ENCODE results near the gene ZNF527.
"Not testable (repeated sequence)": the region's sequence is repeated elsewhere in the genome, so short reads cannot be mapped to it uniquely, and the experiment has no call there.

ZNF527 gene
- total RNA-seq, result 12.6 to 28.4 (median 15.9) reads per million in 9 experiments

DNA sequence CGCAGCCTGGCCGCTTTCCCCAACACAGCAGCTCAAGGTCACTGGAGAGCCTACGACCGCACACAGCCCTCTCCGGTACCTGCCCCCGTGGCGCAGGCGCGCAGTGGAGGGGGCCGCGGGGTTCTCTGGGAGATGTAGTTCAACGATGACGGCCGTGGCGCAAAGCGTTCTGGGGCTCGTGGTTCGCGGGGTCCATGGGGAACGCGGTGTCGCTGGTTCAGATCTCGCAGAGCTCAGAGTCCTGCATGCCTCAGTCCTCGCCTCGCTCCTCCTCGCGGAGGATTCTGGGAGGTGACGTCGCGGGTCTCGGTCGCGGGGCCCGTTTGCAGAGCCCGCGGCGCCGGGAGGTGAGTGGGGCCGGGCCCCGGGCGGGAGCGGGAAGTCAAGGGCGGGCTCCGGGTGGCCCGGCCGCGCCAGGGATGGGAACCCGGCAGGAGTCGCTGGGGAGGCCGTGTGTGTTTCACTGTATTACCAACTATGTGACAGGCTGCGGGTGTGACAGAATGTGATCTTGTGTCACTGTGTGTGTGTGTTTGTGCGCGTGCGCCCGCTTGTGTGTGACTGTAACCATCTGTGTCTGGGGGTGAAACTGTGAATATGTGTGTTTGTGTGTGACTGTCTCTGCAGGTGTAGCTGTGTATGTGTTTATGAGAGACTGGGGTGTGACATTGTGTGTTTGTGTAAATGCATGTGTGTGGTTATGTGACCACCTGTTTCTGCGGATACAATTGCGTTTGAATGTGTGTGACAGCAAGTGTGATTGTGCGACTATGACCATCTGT lies at the start of gene ZNF527:
Gene ZNF527, plus strand, starts transcription at position 220 of the 782 bp plus-strand sequence. CDS start 3,100 bp downstream, outside the sequence.
- DNase-seq (peak; percentile 96 to 98 (median 97)), ATAC-seq (replicated peaks) (peak; percentile 91)
- Mint-ChIP-seq H3K36me3 (ENCODE audit: insufficient read depth) (peaks cover 7% of the 10 kb centered on the region), H3K27me3 (no peaks in the 10 kb centered on the region), H3K27ac (peak within 1 kb of the TSS; percentile 96 to 97), H3K4me1 (ENCODE audit: low read depth in 2 of 2) (peaks cover 13 to 16% of the 10 kb centered on the region in 2 donors), H3K4me3 (peak within 1 kb of the TSS; percentile 97 to 99), H3K9me3 (no peaks in the 10 kb centered on the region)

DNA sequence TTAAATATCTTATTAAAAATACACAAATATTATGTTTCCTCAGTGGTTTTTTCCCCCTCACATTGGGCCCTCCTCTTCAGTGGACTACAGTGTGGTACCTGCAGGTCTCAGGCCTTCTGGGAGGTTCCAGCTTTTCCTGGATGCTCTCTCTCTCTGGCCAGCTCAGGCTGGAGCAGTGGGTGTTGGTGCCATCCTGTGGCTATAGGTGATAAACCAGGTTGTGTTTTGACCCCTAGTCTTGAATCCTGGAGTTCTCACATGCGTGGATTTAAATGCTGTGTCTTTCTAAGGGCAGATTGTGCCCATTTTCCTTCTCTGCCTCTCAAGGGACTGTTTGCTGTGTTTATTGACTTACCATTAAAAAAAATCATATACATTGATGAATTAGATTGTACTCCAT lies 41.2 kb upstream of the ZNF527 start:
- H3K27ac Mint-ChIP-seq, result no peak overlapping the region
- H3K27me3 Mint-ChIP-seq, result no peaks in the 10 kb centered on the region
- ATAC-seq (replicated peaks) (no peak), DNase-seq (no peak)
- no peaks in the 10 kb centered on the region for H3K9me3 Mint-ChIP-seq
- H3K36me3 Mint-ChIP-seq (ENCODE audit: insufficient read depth), result peaks cover 55% of the 10 kb centered on the region
- H3K4me3 Mint-ChIP-seq, result no peak overlapping the region
- H3K4me1 Mint-ChIP-seq (ENCODE audit: low read depth in 2 of 2), result peaks cover 10% of the 10 kb centered on the region in 2 donors

GRCh38 chr19:37332839-37333238 lies 38.1 kb upstream of the ZNF527 start:
- peak overlapping the region; percentile 9 to 75 for H3K27ac Mint-ChIP-seq
- peaks cover 26% of the 10 kb centered on the region for H3K36me3 Mint-ChIP-seq (ENCODE audit: insufficient read depth)
- no peaks in the 10 kb centered on the region for H3K9me3 Mint-ChIP-seq
- H3K4me3 Mint-ChIP-seq, result no peak overlapping the region
- ATAC-seq (replicated peaks) (no peak), DNase-seq (no peak)
- no peaks in the 10 kb centered on the region for H3K27me3 Mint-ChIP-seq
- H3K4me1 Mint-ChIP-seq (ENCODE audit: low read depth in 2 of 2), result peaks cover 19 to 23% of the 10 kb centered on the region in 2 donors

DNA sequence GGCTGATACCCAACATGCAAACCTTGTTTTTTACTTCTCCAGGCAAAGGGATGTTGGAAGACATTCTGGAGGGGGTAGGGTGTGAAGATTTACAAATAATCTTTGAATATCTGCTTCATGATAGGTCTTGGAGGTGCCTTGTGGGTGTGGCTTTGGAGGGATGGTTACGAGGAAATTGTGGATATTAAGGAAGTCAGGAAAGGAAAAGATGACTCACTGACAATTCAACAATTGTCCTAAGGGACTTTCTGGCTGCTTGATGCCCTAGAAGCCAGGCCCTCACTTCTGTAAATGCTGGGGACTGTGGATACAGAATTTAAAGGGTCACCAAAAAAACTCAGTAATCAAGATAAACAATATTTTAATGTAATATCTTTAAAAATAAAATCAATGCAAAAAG lies 37.4 kb upstream of the ZNF527 start:
- ATAC-seq (replicated peaks) (no peak), DNase-seq (no peak)
- peak overlapping the region; percentile 9 to 75 for H3K27ac Mint-ChIP-seq
- no peaks in the 10 kb centered on the region for H3K27me3 Mint-ChIP-seq
- H3K36me3 Mint-ChIP-seq (ENCODE audit: insufficient read depth), result peaks cover 24% of the 10 kb centered on the region
- no peak overlapping the region for H3K4me3 Mint-ChIP-seq
- peaks cover 21 to 23% of the 10 kb centered on the region in 2 donors for H3K4me1 Mint-ChIP-seq (ENCODE audit: low read depth in 2 of 2)
- no peaks in the 10 kb centered on the region for H3K9me3 Mint-ChIP-seq

GRCh38 chr19:37334179-37335071 lies 36.5 kb upstream of the ZNF527 start:
- Mint-ChIP-seq H3K27ac (peak overlapping the region; percentile 84 to 92), H3K27me3 (no peaks in the 10 kb centered on the region), H3K4me1 (ENCODE audit: low read depth in 2 of 2) (peaks cover 21 to 26% of the 10 kb centered on the region in 2 donors), H3K9me3 (no peaks in the 10 kb centered on the region), H3K36me3 (ENCODE audit: insufficient read depth) (peaks cover 22% of the 10 kb centered on the region), H3K4me3 (peak overlapping the region; percentile 78 to 89)
- ATAC-seq (replicated peaks), result peak; percentile 99
- DNase-seq, result peak; percentile 87 to 91 (median 90)

- no peak overlapping the region for H3K4me3 Mint-ChIP-seq
- H3K9me3 Mint-ChIP-seq, result no peaks in the 10 kb centered on the region
- ATAC-seq (replicated peaks) (no peak), DNase-seq (no peak)
- no peaks in the 10 kb centered on the region for H3K27me3 Mint-ChIP-seq
- H3K36me3 Mint-ChIP-seq (ENCODE audit: insufficient read depth), result peaks cover 10% of the 10 kb centered on the region
- peaks cover 4 to 8% of the 10 kb centered on the region in 2 donors for H3K4me1 Mint-ChIP-seq (ENCODE audit: low read depth in 2 of 2)
- H3K27ac Mint-ChIP-seq, result no peak overlapping the region
These were observed 28.1 kb upstream of the ZNF527 start for GRCh38 chr19:37342753-37343152.

DNA sequence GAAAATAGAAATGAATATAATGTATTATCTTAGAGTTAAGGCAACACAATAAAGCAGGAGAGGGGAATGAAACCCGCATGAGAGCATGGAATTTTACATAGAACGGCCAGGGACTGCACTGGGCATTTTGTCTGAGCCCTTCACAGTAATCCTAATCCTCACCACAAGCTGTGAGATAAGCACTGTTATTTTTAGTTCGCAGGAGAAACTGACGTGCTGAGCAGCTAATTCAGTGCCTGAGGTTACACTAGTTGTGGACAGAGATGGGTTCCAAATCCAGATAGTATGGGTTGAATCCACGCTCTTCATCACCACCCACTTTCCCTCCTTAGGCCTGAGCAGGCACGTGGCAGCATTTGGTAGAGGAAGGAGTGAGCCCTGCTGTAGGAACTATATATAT lies 24.8 kb upstream of the ZNF527 start:
- H3K36me3 Mint-ChIP-seq (ENCODE audit: insufficient read depth), result peaks cover 26% of the 10 kb centered on the region
- no peak overlapping the region for H3K4me3 Mint-ChIP-seq
- no peak for DNase-seq

GRCh38 chr19:37348060-37348459 lies 22.8 kb upstream of the ZNF527 start:
- Mint-ChIP-seq H3K4me1 (ENCODE audit: low read depth in 2 of 2) (peaks cover 0 to 2% of the 10 kb centered on the region in 2 donors), H3K4me3 (no peak overlapping the region), H3K27me3 (no peaks in the 10 kb centered on the region), H3K27ac (peak overlapping the region in 1 of 2 donors; percentile 31), H3K36me3 (ENCODE audit: insufficient read depth) (peaks cover 33% of the 10 kb centered on the region), H3K9me3 (no peaks in the 10 kb centered on the region)
- ATAC-seq (replicated peaks), result no peak
- no peak for DNase-seq

More for the DNA sequence above, 24.8 kb upstream of the ZNF527 start:
- ATAC-seq (replicated peaks), result no peak
- H3K9me3 Mint-ChIP-seq, result no peaks in the 10 kb centered on the region
- no peaks in the 10 kb centered on the region for H3K27me3 Mint-ChIP-seq
- peaks cover 0 to 2% of the 10 kb centered on the region in 2 donors for H3K4me1 Mint-ChIP-seq (ENCODE audit: low read depth in 2 of 2)
- peak overlapping the region in 1 of 2 donors; percentile 35 for H3K27ac Mint-ChIP-seq

- H3K27ac Mint-ChIP-seq, result peak overlapping the region in 1 of 2 donors; percentile 61
- H3K36me3 Mint-ChIP-seq (ENCODE audit: insufficient read depth), result peaks cover 50% of the 10 kb centered on the region
- ATAC-seq (replicated peaks) (no peak), DNase-seq (no peak)
- H3K4me3 Mint-ChIP-seq, result no peak overlapping the region
- H3K9me3 Mint-ChIP-seq, result no peaks in the 10 kb centered on the region
- no peaks in the 10 kb centered on the region for H3K27me3 Mint-ChIP-seq
- peaks cover 7 to 9% of the 10 kb centered on the region in 2 donors for H3K4me1 Mint-ChIP-seq (ENCODE audit: low read depth in 2 of 2)
These were observed 16.9 kb upstream of the ZNF527 start for GRCh38 chr19:37353968-37354367.

GRCh38 chr19:37355901-37356300 lies 15.0 kb upstream of the ZNF527 start:
- H3K9me3 Mint-ChIP-seq, result no peaks in the 10 kb centered on the region
- H3K4me3 Mint-ChIP-seq, result no peak overlapping the region
- H3K27ac Mint-ChIP-seq, result peak overlapping the region in 1 of 2 donors; percentile 21
- DNase-seq (no peak), ATAC-seq (replicated peaks) (no peak)
- peaks cover 7% of the 10 kb centered on the region in 2 donors for H3K4me1 Mint-ChIP-seq (ENCODE audit: low read depth in 2 of 2)
- H3K27me3 Mint-ChIP-seq, result no peaks in the 10 kb centered on the region
- H3K36me3 Mint-ChIP-seq (ENCODE audit: insufficient read depth), result peaks cover 41% of the 10 kb centered on the region

DNA sequence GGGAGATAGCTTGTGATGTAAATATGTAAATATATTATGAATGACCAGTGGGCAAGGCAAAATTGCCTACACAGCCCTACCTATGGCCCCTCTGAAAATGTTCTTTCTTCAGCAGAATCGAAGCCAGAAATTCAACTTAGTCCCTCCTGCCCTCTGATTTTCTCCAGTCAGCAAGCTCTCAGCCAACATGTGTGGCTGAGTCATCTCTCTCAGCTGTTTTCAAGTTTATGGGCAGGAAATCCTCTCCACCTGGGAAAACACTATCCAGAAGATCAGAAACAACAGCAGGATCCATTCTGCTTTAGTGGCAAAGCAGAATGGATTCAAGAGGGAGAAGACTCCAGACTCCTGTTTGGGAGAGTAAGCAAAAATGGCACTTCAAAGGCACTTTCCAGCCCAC lies 8.9 kb upstream of the ZNF527 start:
- peaks cover under 1% of the 10 kb centered on the region in 2 donors for H3K4me1 Mint-ChIP-seq (ENCODE audit: low read depth in 2 of 2)
- no peaks in the 10 kb centered on the region for H3K27me3 Mint-ChIP-seq
- H3K9me3 Mint-ChIP-seq, result peaks cover 7 to 17% of the 10 kb centered on the region in 2 donors
- DNase-seq (no peak), ATAC-seq (replicated peaks) (no peak)
- H3K27ac Mint-ChIP-seq, result no peak overlapping the region
- H3K36me3 Mint-ChIP-seq (ENCODE audit: insufficient read depth), result peaks cover 30% of the 10 kb centered on the region
- no peak overlapping the region for H3K4me3 Mint-ChIP-seq

DNA sequence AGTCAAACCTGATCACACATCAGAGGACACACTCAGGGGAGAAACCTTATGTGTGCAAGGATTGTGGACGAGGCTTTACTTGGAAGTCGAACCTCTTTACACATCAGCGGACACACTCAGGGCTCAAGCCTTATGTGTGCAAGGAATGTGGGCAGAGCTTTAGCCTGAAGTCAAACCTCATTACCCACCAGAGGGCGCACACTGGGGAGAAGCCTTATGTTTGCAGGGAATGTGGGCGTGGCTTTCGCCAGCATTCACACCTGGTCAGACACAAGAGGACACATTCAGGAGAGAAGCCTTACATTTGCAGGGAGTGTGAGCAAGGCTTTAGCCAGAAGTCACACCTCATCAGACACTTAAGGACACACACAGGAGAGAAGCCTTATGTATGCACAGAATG lies 8.2 kb upstream of the ZNF527 start:
- Mint-ChIP-seq H3K27me3 (no peaks in the 10 kb centered on the region), H3K36me3 (ENCODE audit: insufficient read depth) (peaks cover 26% of the 10 kb centered on the region), H3K4me3 (no peak overlapping the region), H3K27ac (no peak overlapping the region), H3K9me3 (peaks cover 7 to 17% of the 10 kb centered on the region in 2 donors), H3K4me1 (ENCODE audit: low read depth in 2 of 2) (no peaks in the 10 kb centered on the region)
- DNase-seq, result no peak
- no peak for ATAC-seq (replicated peaks)

DNA sequence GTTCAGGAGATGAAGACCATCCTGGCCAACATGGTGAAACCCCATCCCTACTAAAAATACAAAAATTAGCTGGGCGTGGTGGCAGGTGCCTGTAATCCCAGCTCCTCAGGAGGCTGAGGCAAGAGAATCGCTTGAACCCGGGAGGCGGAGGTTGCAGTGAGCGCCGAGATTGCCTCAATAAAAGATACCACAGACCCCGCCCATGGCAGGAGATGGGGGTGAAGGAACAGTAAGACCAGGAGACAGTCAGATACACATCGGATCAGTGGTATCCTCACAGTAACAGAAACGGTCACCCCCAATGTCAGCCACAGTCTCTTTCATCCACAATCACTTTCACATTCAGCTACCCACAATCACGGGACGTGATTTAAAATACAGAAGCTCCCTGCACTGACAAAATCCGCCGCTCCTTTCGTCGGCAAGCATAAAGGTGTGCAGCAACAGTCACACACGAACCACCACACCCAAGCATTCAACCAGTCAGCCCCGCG lies 466 bp upstream of the ZNF527 start:
- peak overlapping the region; percentile 96 to 97 for H3K27ac Mint-ChIP-seq
- H3K36me3 Mint-ChIP-seq (ENCODE audit: insufficient read depth); DNase-seq; H3K9me3 Mint-ChIP-seq; H3K27me3 Mint-ChIP-seq: not testable (repeated sequence)
- H3K4me1 Mint-ChIP-seq (ENCODE audit: low read depth in 2 of 2), result peaks cover 13 to 16% of the 10 kb centered on the region in 2 donors
- ATAC-seq (replicated peaks), result peak; percentile 55
- peak overlapping the region; percentile 97 to 99 for H3K4me3 Mint-ChIP-seq

Data from effector memory CD8-positive, alpha-beta T cell (primary cell).